Activated CD4-positive, alpha-beta T cell treated with anti-CD3 and anti-CD28 coated beads, Interleukin-10, Interleukin-2, amounts not matched to agents 100 ng/mL and 50 ng/mL, durations not matched to agents 16 hours and 8 hours (primary cell): ENCODE measurements around the gene NEU4.
"Not testable (repeated sequence)": the region's sequence is repeated elsewhere in the genome, so short reads cannot be mapped to it uniquely, and the experiment has no call there.

Experiments
- DNase-seq: peaks from one replicate; pipeline ENCODE4 v3.0.0-alpha.2; 2020

Gene NEU4

DNA sequence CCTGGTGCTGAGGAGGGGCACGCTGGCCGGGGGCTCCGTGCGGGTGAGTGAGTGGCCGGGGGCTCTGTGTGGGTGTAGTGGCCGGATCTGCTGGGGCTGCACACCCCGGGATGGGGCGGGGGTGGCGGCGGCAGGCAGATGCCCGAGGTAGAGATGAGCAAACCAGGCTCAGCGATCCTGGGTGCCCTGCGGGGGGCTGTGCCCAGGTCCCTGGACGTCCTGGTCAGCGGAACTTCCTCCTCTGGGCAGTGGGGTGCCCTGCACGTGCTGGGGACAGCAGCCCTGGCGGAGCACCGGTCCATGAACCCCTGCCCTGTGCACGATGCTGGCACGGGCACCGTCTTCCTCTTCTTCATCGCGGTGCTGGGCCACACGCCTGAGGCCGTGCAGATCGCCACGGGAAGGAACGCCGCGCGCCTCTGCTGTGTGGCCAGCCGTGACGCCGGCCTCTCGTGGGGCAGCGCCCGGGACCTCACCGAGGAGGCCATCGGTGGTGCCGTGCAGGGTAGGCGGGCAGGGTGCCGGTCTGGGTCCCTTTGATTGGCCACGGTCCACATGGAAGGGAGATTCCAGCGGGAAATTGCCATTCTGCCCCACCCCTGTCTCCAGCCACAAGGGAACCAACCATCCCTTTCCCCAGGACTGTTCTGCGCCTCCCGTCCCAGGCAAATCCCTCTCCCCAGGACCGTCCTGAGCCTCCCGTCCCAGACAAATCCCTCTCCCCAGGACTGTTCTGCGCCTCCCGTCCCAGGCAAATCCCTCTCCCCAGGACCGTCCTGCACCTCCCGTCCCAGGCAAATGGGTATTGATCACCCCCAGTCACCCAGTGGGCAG, 5.9 kb downstream of the NEU4 start:
- DNase-seq = no peak

DNA sequence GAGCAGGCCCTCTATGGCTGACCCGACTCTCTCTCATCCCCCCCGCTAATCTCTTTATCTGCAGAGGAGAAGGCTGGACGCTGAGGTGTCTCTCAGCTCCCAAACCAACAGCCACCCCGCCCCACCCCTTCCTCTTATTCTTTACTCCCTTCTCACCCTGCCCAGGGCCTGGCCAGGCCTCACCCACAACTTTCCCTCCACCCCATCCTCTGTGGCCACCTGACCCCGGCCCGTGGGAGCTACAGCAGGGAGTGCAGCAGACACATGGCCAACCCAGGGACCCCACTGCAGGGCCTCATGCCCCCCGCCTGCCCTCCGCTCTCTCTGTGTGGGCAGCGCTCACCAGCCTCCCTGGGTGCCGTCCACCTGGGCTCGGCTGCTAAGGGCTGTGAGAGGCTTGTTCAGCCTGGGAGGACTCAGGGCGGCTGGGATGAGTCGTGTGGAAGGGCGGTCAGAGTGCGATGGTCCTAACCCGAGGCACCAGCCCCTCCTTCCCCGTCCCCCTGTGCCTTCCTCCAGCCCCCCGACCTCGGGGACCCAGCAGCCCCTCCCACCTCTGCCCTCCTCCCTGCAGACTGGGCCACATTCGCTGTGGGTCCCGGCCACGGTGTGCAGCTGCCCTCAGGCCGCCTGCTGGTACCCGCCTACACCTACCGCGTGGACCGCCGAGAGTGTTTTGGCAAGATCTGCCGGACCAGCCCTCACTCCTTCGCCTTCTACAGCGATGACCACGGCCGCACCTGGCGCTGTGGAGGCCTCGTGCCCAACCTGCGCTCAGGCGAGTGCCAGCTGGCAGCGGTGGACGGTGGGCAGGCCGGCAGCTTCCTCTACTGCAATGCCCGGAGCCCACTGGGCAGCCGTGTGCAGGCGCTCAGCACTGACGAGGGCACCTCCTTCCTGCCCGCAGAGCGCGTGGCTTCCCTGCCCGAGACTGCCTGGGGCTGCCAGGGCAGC, 6.8 kb downstream of the NEU4 start:
- DNase-seq = no peak

DNA sequence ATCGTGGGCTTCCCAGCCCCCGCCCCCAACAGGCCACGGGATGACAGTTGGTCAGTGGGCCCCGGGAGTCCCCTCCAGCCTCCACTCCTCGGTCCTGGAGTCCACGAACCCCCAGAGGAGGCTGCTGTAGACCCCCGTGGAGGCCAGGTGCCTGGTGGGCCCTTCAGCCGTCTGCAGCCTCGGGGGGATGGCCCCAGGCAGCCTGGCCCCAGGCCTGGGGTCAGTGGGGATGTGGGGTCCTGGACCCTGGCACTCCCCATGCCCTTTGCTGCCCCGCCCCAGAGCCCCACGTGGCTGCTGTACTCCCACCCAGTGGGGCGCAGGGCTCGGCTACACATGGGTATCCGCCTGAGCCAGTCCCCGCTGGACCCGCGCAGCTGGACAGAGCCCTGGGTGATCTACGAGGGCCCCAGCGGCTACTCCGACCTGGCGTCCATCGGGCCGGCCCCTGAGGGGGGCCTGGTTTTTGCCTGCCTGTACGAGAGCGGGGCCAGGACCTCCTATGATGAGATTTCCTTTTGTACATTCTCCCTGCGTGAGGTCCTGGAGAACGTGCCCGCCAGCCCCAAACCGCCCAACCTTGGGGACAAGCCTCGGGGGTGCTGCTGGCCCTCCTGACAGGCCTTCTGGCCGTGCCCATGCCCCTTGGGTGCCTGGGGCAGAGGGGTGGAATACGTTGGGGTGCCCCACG, 7.6 kb downstream of the NEU4 start:
- no peak for DNase-seq

DNA sequence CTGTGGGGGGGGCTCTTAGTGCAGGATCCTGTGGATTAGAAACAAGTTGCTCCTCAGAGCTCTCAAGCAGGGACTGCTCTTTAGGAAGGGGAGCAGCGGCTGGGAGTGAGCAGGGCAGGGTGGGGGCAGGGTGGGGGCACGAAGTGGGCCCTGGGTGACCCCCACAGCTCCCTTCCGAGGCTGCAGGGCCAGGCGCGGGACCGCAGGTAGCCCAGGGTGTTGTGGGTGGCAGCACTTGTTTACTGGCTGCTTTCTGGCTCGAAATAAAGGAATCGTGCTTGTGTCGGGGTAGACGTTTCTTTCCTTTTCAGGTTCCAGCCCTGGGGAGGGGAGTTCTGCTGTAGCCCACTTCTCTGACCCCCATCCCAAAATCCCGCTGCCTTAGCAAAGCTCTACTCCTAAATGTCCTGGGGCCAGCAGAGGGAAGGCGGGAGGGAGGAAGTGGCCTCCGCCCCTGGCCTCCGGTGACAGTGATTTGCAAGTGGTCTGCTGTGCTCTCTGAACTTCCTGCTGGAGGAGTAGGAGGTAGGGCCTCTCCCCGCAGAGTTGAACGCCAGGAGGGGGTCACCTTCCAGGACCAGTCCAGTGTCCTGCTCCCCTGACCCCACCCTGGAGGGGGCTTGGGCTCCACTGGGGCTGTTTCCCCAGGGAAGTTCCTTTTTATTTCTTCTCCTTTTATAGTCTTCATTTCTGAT, 8.3 kb downstream of the NEU4 start:
- no peak for DNase-seq

DNA sequence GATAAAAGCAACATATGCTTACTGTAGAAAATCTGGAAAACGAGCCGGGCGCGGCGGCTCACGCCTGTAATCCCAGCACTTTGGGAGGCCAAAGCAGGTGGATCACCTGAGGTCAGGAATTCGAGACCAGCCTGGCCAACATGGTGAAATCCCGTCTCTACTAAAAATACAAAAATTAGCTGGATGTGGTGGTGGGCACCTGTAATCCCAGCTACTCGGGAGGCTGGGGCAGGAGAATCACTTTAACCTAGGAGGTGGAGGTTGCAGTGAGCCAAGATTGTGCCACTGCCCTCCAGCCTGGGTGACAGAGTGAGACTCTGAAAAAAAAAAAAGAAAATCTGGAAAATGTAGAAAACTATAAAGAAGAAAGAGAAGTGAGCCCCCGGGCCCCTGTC, 8.8 kb downstream of the NEU4 start:
- DNase-seq = not testable (repeated sequence)

DNA sequence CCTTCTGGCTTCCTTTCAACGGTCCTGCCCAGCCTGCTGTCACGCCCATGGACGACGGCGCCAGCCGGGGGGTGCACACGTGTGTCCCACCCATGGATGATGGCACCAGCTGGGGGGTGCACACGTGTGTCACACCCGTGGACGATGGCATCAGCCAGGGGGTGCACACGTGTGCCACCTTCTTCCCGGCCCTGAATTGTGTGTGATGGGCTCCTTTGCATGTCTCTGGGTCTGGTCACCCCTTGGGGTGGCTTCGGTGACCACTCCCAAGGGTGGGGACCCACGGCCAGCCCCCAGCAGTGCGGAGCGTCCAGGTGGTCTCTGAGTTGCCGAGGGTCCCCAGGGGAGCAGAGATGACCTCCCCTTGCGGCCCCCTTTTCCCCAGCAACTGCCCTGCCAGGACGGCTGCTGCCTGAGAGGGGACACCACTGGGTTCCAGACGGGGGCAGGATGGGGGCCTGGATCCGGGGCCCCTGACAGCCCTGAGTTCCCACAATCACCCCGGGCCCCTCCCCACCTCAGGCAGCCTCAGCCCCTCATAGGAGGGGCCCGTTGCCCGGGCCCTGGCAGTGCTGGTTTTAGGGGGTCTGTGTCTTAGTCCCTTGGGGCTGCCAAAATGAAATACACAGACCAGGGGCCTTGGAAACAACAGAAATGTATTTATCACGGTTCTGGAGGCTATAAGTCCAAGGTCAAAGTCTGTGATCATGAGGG, 9.4 kb downstream of the NEU4 start:
- no peak for DNase-seq

DNA sequence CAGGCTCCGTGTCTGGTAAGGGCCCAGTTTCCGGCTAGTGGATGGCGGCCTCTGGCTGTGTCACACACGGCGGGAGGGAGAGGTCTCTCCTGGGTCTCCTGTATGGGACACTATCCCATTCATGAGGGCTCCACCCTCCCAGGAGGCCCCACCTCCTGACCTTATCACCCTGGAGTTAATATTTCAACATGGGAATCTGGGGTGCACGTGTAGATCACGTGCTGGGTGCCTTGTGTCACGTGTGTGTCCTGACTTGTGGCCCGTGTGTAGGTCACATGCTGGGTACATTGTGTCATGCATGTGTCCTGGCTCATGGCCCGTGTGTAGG, 9.9 kb downstream of the NEU4 start:
- DNase-seq = no peak

DNA sequence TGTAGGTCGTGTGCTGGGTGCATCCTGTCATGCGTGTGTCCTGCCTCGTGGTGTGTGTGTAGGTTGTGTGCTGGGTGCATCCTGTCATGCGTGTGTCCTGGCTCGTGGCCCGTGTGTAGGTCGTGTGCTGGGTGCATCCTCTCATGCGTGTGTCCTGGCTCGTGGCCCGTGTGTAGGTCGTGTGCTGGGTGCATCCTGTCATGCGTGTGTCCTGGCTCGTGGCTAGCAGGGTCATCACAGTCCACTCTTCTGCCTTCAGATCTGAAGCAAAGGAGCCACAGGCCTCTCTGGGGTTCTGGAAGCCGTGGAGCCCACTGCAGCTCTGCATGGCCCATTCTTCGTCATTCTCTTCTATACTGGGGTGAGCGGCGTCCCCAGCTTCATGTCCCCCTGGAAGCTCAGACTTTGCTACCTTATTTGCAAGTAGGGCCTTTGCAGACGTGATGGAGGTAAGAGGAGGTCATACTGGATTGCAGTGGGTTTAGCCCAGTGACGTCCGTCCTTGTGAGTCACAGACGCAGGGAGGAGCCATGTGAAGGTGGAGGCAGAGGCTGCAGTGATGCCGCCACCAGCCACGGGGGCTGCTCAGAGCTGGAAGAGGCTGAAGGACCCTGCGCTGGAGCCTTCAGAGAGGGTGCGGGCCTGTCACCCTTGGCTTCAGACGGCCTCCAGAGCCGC, 11.1 kb downstream of the NEU4 start:
- not testable (repeated sequence) for DNase-seq

DNA sequence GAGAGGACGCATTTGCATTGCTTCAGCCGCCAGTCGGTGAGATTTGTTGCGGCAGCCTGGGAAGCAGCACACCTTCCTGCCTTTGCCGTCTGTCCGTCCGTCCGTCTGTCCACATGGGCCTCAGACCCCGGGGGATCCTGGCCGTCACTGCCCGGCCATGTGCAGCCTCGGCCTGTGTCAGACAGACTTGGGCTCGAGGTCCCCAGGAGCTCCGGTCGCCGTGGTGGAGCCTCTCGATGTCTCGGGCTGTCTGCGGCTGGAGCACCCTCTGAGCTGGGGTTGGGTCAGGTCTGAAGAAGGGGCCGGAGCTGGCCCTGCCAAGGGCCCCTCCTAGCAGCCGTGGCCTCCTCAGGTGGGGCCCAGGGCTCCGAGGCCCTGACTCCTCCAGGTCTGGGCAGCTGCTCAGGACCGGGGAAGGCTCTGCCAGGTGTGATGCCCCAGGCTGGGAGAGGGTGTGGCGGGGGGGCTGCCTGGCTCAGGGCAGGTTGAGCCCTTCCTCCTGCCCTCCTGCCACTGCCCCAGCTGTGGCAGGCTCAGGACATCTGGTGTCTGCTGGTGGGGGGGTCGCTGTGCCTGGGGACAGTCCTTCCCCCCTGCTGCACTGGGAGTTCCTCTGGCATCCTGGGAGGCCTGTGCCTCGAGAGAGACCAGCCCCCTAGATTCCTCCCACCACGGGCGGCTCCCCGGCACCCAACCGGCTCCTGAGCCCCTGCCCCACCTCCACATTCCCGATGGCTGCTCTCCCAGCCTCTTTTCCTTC, 11.8 kb downstream of the NEU4 start:
- no peak for DNase-seq

DNA sequence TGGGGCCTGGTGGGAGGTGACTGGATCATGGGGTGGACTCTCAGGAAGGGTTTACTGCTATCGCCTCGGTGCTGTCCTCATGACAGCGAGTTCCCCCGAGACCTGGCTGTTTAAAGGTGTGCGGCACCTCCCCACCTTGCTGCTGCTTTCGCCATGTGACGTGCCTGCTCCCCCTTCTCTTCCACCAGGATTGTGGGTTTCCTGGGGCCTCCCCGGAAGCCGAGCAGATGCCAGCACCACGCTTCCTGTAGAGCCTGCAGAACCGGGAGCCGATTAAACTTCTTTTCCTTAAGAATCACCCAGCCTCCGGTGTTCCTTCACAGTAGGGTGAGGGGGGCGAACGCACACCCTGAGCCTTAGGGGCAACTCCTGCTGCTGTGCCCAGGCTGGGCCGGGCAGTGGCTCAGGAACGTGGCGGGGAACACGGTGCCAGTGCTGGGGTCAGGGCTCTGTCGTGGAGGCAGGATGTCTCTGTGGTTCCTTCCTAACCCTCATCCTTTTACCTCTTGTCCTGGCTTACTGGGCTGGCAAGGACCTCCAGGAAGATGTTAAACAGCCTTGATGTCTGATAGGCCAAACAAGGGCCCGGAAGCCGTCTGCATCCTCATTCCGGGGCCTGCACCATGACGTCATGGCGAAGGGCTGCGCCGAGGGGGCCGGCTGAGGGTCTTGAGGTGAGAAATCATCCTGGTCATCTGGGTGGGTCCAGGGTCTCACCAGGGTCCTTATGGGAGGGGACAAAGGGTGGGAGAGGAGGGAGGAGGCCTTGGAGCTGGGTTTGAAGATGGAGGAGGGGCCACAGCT, 12.7 kb downstream of the NEU4 start:
- DNase-seq = no peak

DNA sequence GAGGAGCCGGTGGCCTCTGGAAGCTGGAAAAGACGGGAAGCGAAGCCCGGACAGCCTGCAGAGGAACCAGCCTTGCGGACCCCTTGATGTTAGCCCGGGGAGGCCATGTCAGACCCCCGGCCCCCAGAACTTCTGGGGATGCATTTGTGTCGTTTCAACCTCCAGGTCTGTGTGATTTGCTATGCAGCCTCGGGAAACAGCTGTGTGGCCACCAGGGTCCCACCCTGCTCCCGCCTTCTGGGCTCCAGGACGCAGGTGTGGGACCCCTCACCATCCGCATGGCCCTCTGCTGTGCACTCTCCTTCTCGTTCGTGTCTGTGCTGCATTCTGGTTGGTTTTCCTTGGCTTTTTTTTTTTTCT, 13.3 kb downstream of the NEU4 start:
- DNase-seq = no peak

DNA sequence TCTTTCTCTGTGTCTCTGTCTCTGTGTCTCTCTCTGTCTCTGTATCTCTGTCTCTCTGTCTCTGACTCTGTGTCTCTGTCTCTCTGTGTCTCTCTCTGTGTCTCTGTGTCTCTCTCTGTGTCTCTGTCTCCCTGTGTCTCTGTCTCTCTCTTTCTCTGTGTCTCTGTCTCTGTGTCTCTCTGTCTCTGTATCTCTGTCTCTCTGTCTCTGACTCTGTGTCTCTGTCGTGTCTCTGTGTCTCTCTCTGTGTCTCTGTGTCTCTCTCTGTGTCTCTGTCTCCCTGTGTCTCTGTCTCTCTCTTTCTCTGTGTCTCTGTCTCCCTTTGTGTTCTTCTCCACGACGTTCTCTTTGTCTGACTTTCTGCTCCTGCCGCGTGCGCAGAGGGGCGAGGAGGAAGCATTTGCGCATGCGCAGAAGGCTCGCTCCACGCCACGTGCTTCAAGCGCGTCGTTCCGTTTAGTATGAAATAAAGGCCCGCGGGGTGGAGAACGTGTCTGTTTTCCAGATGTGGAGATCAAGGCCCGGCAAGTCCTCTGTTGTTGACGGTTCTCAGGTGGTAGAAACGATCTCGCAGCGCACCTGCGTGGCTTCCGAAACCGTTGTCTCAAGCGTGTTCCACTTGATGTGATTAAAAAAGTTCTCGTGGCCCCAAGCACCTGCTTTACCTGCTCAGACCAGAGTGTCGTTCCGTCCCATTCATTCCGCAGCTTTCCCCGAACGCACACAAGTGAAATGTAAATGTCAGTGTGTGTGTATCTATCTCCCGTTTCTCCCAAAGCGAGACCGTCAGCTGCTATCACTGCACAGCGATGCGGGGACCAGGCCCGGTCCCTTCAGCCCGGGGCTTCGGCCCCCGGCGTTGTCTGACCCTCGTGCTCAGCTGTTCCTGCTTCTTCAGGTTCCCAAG, 14.8 kb downstream of the NEU4 start:
- not testable (repeated sequence) for DNase-seq

DNA sequence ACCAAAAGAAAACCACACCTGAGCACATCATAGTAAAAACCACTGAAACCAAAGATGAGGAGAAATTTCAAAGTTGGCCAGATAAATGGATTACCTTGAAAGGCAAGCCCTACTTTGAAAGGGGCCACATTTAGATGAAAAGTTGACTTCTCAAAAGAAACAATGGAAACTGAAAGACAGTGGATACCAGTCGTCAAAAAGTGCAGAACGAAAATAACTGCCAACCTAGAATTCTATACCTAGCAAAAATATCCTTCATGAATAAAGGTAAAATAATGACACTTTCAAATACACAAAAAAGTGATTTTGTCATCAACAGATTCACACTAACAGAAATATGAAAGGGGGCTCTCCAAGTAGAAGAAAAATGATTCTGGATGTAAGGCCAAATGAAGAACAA, 18.4 kb downstream of the NEU4 start:
- DNase-seq = no peak

DNA sequence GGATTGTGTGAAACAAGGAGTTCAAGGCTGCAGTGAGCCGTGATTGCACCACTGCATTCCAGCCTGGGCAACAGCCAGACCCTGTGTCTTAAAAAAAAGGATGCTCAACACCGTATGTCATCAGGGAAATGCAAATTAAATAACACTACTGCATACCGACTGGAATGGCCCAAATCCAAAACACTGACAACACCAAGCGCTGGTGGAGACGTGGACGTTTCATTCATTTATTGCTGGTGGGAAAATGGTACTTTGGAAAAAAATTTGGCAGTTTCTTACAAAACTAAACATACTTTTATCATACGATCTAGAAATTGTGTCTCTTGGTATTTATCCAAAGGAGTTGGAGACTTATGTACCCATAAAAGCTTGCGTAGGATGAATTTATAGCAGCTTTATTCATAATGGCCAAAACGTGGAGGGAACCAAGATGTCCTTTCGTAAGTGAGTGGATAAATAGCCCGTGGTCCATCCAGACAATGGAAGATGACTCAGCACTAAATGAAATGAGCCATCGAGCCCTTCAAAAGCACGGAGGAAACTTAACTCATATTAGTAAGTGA, 24.2 kb downstream of the NEU4 start:
- no peak for DNase-seq

DNA sequence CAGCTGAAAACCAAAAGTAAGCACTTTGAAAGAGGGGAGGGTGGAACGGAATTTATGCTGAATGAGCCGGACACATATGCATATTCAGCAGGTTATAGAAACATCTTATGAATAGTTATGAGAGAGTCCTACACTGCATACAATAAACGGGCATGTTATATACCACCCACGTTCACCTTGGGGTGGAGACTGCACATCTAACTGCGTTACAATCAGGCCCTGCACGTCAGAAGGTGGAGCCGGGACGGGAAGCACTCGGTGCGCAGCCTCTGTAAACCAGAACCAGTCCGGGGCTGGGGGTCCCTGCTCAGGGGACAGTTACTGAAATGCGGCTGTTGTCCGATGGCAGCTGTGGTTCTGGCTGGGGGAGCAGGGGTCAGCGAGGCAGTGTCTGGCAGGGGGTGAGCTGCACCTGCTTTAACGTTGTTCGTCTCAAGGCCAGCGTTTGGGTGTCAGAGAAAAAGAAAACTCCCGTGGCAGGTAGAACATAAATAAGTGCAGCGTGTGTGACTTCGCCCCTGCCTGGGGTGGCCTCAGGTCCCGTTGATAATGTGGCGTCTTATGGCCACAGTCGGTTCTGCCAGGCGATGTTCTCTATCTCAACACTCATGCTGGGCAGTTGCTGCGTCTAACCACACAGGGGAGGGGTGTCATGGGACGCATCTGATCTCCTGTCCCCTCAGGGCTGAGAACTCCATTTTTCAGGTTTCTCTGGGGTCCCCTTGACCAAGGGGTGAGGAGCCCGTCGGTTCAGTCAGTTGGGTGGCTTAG, 24.9 kb downstream of the NEU4 start:
- DNase-seq = not testable (repeated sequence)

DNA sequence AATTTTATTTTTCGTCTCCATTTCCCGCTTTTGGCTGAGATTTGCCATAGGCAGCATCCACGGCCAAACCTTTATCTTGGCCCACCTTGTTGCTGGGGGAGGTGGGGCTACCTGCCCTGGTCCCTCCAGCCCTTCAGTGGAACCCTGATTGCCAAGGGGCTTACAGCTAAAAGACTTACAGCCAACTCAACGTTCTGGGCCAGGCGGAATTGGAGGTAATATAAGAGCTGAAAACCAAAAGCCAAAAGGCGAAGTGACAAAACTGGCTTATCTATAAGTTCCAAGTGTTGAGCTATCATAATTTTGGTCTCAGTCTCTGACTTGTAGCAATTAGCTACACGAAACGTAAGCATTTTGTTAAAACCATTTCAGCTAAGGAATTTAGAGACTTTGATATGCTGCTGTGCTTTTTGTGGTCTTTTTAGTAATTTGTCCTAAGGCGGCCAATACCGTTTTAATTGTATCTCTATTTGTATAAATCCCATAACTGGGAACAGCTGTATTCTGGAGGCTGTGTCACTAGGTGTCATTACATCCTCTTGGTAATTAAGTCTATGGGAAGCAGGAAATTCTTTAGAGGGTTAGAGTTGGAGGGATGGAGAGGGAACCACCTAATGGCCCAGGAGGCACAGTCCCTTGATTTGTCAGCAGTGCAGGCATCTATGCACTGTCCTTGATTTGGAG, 25.7 kb downstream of the NEU4 start:
- DNase-seq = no peak

DNA sequence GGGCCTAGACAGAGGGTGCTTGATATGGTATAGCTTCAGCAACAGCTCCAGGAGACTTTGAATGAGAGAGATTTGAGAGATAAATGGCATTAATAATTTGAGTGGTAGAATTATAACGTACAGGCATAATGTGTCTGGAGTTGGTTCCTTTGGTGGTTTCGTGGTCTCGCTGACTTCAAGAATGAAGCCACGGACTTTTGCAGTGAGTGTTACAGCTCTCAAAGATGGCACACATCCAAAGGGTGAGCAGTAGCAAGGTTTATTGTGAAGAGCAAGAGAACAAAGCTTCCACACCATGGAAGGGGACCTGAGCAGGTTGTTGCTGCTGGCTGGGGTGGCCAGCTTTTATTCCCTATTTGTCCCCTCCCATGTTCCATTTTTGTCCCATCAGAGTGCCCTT, 26.6 kb downstream of the NEU4 start:
- peak; percentile 27 for DNase-seq
